Measurements from ENCODE around the gene OSM. TPM values are rescaled to one million over a fixed set of nuclear protein-coding genes. Genes with fewer than 3 reads are reported as not detected.
"Not testable (repeated sequence)": the region's sequence is repeated elsewhere in the genome, so short reads cannot be mapped to it uniquely, and the experiment has no call there.

The OSM gene
- total RNA-seq, 1 donor, result 240 TPM

- Histone ChIP-seq H3K4me3 (ENCODE audit: low read length) (no peak overlapping the region), H3K27me3 (ENCODE audit: insufficient read depth, low read length) (no peaks in the 10 kb centered on the region), H3K9me3 (ENCODE audit: low read depth, low read length) (no peaks in the 10 kb centered on the region), H3K4me1 (ENCODE audit: insufficient read depth, low read length) (no peaks in the 10 kb centered on the region)
Observed at GRCh38 chr22:30239488-30240405, 26.9 kb downstream of the OSM start.

- no peaks in the 10 kb centered on the region for H3K9me3 ChIP-seq (ENCODE audit: low read depth, low read length)
- no peaks in the 10 kb centered on the region for H3K4me1 ChIP-seq (ENCODE audit: insufficient read depth, low read length)
- no peak overlapping the region for H3K4me3 ChIP-seq (ENCODE audit: low read length)
- H3K27me3 ChIP-seq (ENCODE audit: insufficient read depth, low read length), result no peaks in the 10 kb centered on the region
Observed at GRCh38 chr22:30238661-30239487, 27.8 kb downstream of the OSM start.

- no peak overlapping the region for H3K4me3 ChIP-seq (ENCODE audit: low read length)
- H3K9me3 ChIP-seq (ENCODE audit: low read depth, low read length), result no peaks in the 10 kb centered on the region
- H3K4me1 ChIP-seq (ENCODE audit: insufficient read depth, low read length), result no peaks in the 10 kb centered on the region
- no peaks in the 10 kb centered on the region for H3K27me3 ChIP-seq (ENCODE audit: insufficient read depth, low read length)
Observed at GRCh38 chr22:30238136-30238535, 28.5 kb downstream of the OSM start.

- Histone ChIP-seq H3K4me1 (ENCODE audit: insufficient read depth, low read length) (no peaks in the 10 kb centered on the region), H3K9me3 (ENCODE audit: low read depth, low read length) (no peaks in the 10 kb centered on the region), H3K27me3 (ENCODE audit: insufficient read depth, low read length) (no peaks in the 10 kb centered on the region), H3K4me3 (ENCODE audit: low read length) (no peak overlapping the region)
Observed at GRCh38 chr22:30236875-30237274, 29.8 kb downstream of the OSM start.

- Histone ChIP-seq H3K27me3 (ENCODE audit: insufficient read depth, low read length) (no peaks in the 10 kb centered on the region), H3K4me3 (ENCODE audit: low read length) (no peak overlapping the region), H3K9me3 (ENCODE audit: low read depth, low read length) (no peaks in the 10 kb centered on the region), H3K4me1 (ENCODE audit: insufficient read depth, low read length) (no peaks in the 10 kb centered on the region)
Observed at GRCh38 chr22:30235687-30236170, 30.9 kb downstream of the OSM start.

GRCh38 chr22:30234786-30235470 lies 31.7 kb downstream of the OSM start:
- Histone ChIP-seq H3K4me3 (ENCODE audit: low read length) (no peak overlapping the region), H3K27me3 (ENCODE audit: insufficient read depth, low read length) (no peaks in the 10 kb centered on the region), H3K4me1 (ENCODE audit: insufficient read depth, low read length) (no peaks in the 10 kb centered on the region), H3K9me3 (ENCODE audit: low read depth, low read length) (no peaks in the 10 kb centered on the region)

- H3K4me1 ChIP-seq (ENCODE audit: insufficient read depth, low read length); H3K9me3 ChIP-seq (ENCODE audit: low read depth, low read length); H3K4me3 ChIP-seq (ENCODE audit: low read length); H3K27me3 ChIP-seq (ENCODE audit: insufficient read depth, low read length): not testable (repeated sequence)
Observed at GRCh38 chr22:30234325-30234724, 32.3 kb downstream of the OSM start.

GRCh38 chr22:30233582-30233981 lies 33.1 kb downstream of the OSM start:
- Histone ChIP-seq H3K27me3 (ENCODE audit: insufficient read depth, low read length) (no peaks in the 10 kb centered on the region), H3K4me1 (ENCODE audit: insufficient read depth, low read length) (no peaks in the 10 kb centered on the region), H3K9me3 (ENCODE audit: low read depth, low read length) (no peaks in the 10 kb centered on the region), H3K4me3 (ENCODE audit: low read length) (no peak overlapping the region)

- no peaks in the 10 kb centered on the region for H3K4me1 ChIP-seq (ENCODE audit: insufficient read depth, low read length)
- H3K9me3 ChIP-seq (ENCODE audit: low read depth, low read length), result no peaks in the 10 kb centered on the region
- no peak overlapping the region for H3K4me3 ChIP-seq (ENCODE audit: low read length)
- H3K27me3 ChIP-seq (ENCODE audit: insufficient read depth, low read length), result no peaks in the 10 kb centered on the region
Observed at GRCh38 chr22:30232716-30233218, 33.9 kb downstream of the OSM start.

- Histone ChIP-seq H3K9me3 (ENCODE audit: low read depth, low read length) (no peaks in the 10 kb centered on the region), H3K27me3 (ENCODE audit: insufficient read depth, low read length) (no peaks in the 10 kb centered on the region), H3K4me1 (ENCODE audit: insufficient read depth, low read length) (no peaks in the 10 kb centered on the region), H3K4me3 (ENCODE audit: low read length) (no peak overlapping the region)
Observed at GRCh38 chr22:30230787-30231461, 35.7 kb downstream of the OSM start.

- Histone ChIP-seq H3K4me1 (ENCODE audit: insufficient read depth, low read length) (no peaks in the 10 kb centered on the region), H3K9me3 (ENCODE audit: low read depth, low read length) (no peaks in the 10 kb centered on the region), H3K27me3 (ENCODE audit: insufficient read depth, low read length) (no peaks in the 10 kb centered on the region), H3K4me3 (ENCODE audit: low read length) (no peak overlapping the region)
Observed at GRCh38 chr22:30230330-30230729, 36.3 kb downstream of the OSM start.

GRCh38 chr22:30228509-30229359 lies 37.9 kb downstream of the OSM start:
- H3K4me3 ChIP-seq (ENCODE audit: low read length), result no peak overlapping the region
- no peaks in the 10 kb centered on the region for H3K9me3 ChIP-seq (ENCODE audit: low read depth, low read length)
- H3K4me1 ChIP-seq (ENCODE audit: insufficient read depth, low read length), result no peaks in the 10 kb centered on the region
- no peaks in the 10 kb centered on the region for H3K27me3 ChIP-seq (ENCODE audit: insufficient read depth, low read length)

- H3K9me3 ChIP-seq (ENCODE audit: low read depth, low read length), result no peaks in the 10 kb centered on the region
- peaks cover 6% of the 10 kb centered on the region for H3K4me1 ChIP-seq (ENCODE audit: insufficient read depth, low read length)
- no peak overlapping the region for H3K4me3 ChIP-seq (ENCODE audit: low read length)
- no peaks in the 10 kb centered on the region for H3K27me3 ChIP-seq (ENCODE audit: insufficient read depth, low read length)
Observed at GRCh38 chr22:30227438-30228228, 39.0 kb downstream of the OSM start.
